Colonic mucosa (tissue), 4 donors: ENCODE measurements around the gene SEMA3B. TPM values are rescaled to one million over a fixed set of nuclear protein-coding genes. Genes with fewer than 3 reads are reported as not detected.
"Not testable (repeated sequence)": the region's sequence is repeated elsewhere in the genome, so short reads cannot be mapped to it uniquely, and the experiment has no call there.

Experiments used
- DNase-seq: peaks from one replicate; pipeline ENCODE4 v3.0.0-alpha.2; 2020
- H3K27ac ChIP-seq: fragments of 200-600 bp; one replicate; pipeline ENCODE4 v1.8.0; 2021
- H3K27me3 ChIP-seq: fragments of 200-600 bp; one replicate; pipeline ENCODE4 v1.8.0; 2021
- H3K36me3 ChIP-seq: fragments of 200-600 bp; one replicate; pipeline ENCODE4 v1.8.0; 2021
- H3K4me1 ChIP-seq: fragments of 200-600 bp; one replicate; pipeline ENCODE4 v1.8.0; 2021; ENCODE audit warnings: mild to moderate bottlenecking
- H3K4me3 ChIP-seq: fragments of 200-600 bp; one replicate; pipeline ENCODE4 v1.8.0; 2021
- H3K9ac ChIP-seq, 2 donors: one replicate each; pipeline ENCODE4 v1.7.0; 2013; ENCODE audit warnings: control low read depth in 2 of 2, low read depth in 2 of 2, low read length in 2 of 2
- H3K9me3 ChIP-seq: fragments of 200-600 bp; one replicate; pipeline ENCODE4 v1.8.0; 2021
- intact Hi-C: fragments of 100-400 bp; cut with DNase I; formaldehyde crosslinking; loops from one replicate; pipeline ENCODE4 v1.14.1; 2022
- total RNA-seq, 2 donors: library from RNA; stranded (reverse); fragmentation: NEBNext Ultra II Directional in 1 of 2; extraction: Animal tissue kit (Norgen Biotek cat#: 25700) in 1 of 2; gene quantifications; one replicate each; pipeline ENCODE4 v1.2.1, GENCODE V29; 2021
- TF ChIP-seq, protein P1 (sequence below): fragments of 200-600 bp; IDR thresholded peaks from one replicate; pipeline ENCODE4 v1.8.0; 2022; ENCODE audit warnings: antibody characterized with exemption, mild to moderate bottlenecking
- donor health status: healthy.
- donor health status: DM: no; HTN: no; CAD: no.
- donor health status: DM: no; HTN: no; CAD: no.

The SEMA3B gene
- total RNA-seq, 2 donors from 2014 or later, result 51.6 to 57.0 TPM

DNA sequence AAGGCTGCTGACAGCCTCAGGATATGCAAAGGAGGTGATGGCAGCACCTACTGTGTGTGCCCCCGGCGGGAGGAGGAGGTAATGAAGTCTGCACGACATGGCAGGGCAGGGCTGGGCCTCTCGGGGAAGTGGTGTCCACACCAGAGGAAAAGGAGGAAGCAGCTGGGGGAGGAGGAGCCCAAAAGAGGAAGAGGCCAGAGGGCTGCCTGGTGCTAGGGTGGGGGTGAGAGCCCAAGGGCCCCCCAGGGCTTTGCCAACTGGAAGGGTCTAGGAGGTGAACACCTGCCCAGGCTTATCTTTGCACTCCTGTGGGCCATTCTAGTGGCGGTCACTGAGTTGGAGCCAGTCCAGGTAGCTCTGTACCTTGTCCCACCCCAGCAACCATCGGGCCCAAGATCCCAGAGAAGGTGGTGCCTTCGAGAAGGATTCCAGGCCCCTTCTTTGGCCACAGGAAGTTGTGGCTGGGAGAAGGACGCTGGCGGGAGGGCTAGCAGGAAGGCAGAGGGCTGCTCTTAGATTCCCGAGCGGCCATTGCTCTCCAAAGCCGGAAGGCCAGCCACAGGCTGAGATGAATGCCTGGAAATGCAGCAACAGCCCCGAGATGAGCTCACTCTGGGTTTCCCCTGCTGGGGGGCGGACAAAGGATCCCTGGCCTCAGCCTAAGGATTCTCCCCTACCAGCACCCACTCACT is 25.9 kb upstream of the SEMA3B start:
- Histone ChIP-seq H3K27me3 (no peaks in the 10 kb centered on the region), H3K4me1 (peaks cover 33% of the 10 kb centered on the region), H3K4me3 (no peak overlapping the region), H3K9ac (peak overlapping the region; percentile 1 to 15), H3K27ac (peak overlapping the region; percentile 52), H3K9me3 (no peaks in the 10 kb centered on the region), H3K36me3 (no peaks in the 10 kb centered on the region)
- TF ChIP-seq, protein P1, sequence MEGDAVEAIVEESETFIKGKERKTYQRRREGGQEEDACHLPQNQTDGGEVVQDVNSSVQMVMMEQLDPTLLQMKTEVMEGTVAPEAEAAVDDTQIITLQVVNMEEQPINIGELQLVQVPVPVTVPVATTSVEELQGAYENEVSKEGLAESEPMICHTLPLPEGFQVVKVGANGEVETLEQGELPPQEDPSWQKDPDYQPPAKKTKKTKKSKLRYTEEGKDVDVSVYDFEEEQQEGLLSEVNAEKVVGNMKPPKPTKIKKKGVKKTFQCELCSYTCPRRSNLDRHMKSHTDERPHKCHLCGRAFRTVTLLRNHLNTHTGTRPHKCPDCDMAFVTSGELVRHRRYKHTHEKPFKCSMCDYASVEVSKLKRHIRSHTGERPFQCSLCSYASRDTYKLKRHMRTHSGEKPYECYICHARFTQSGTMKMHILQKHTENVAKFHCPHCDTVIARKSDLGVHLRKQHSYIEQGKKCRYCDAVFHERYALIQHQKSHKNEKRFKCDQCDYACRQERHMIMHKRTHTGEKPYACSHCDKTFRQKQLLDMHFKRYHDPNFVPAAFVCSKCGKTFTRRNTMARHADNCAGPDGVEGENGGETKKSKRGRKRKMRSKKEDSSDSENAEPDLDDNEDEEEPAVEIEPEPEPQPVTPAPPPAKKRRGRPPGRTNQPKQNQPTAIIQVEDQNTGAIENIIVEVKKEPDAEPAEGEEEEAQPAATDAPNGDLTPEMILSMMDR, result no peak
- peak; percentile 65 for DNase-seq
- intact Hi-C loops, result no loop called here

- no peak for DNase-seq
- peak overlapping the region; percentile 52 for H3K27ac ChIP-seq
- H3K27me3 ChIP-seq, result no peaks in the 10 kb centered on the region
- no peaks in the 10 kb centered on the region for H3K9me3 ChIP-seq
- TF ChIP-seq, protein P1, result no peak
- H3K4me1 ChIP-seq, result peaks cover 29% of the 10 kb centered on the region
- H3K9ac ChIP-seq, result peak overlapping the region in 1 of 2 donors; percentile 1
- H3K4me3 ChIP-seq, result no peak overlapping the region
- H3K36me3 ChIP-seq, result no peaks in the 10 kb centered on the region
- intact Hi-C loops, result no loop called here
Observed at GRCh38 chr3:50243543-50243895, 25.4 kb upstream of the SEMA3B start.

- H3K27ac ChIP-seq, H3K36me3 ChIP-seq, H3K4me3 ChIP-seq, intact Hi-C loops, DNase-seq, H3K9me3 ChIP-seq, H3K27me3 ChIP-seq: not testable (repeated sequence)
- H3K9ac ChIP-seq, result peak overlapping the region in 1 of 2 donors; percentile 54
- peaks cover 20% of the 10 kb centered on the region for H3K4me1 ChIP-seq
Observed at GRCh38 chr3:50244813-50245212, 24.1 kb upstream of the SEMA3B start.

DNA sequence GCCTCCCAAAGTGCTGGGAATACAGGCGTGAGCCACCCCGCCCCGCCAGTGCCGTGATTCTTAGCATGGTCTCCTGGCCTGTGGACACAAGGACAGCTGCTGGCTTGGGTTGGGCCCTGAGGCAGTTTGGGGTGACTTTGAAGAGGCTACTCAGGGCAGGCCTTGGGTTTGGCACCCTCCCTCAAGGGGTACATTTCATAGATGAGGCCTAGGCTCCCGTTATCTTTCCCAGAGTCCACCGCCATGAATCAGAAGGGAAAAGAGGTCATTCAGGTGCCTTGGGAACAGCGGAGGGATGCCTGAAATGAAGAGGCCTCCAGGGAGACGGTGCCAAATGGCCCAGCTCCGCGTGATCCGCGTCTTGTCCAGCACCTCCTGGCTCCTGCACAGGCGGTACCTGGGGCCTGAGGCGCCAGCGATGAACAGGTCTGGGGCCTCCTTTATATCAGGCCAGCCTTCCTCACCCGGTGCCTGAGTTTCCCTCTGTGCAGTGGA is 23.6 kb upstream of the SEMA3B start:
- H3K36me3 ChIP-seq, result no peaks in the 10 kb centered on the region
- TF ChIP-seq, protein P1, result no peak
- intact Hi-C loops, result no loop called here
- H3K9me3 ChIP-seq, result no peaks in the 10 kb centered on the region
- peak overlapping the region; percentile 48 to 74 for H3K9ac ChIP-seq
- no peaks in the 10 kb centered on the region for H3K27me3 ChIP-seq
- DNase-seq, result no peak
- peak overlapping the region; percentile 43 for H3K4me3 ChIP-seq
- H3K4me1 ChIP-seq, result peaks cover 15% of the 10 kb centered on the region
- peak overlapping the region; percentile 69 for H3K27ac ChIP-seq

- Histone ChIP-seq H3K27ac (peak overlapping the region; percentile 69), H3K4me1 (peaks cover 14% of the 10 kb centered on the region), H3K36me3 (no peaks in the 10 kb centered on the region), H3K4me3 (peak overlapping the region; percentile 43), H3K27me3 (no peaks in the 10 kb centered on the region), H3K9me3 (no peaks in the 10 kb centered on the region), H3K9ac (peak overlapping the region; percentile 48 to 74)
- peak; percentile 96 for DNase-seq
- intact Hi-C loops, result loop anchor here (1.0 kb wide), 1 partner anchor 20 kb away; no protein-coding TSS in a partner anchor
- TF ChIP-seq, protein P1, result peak; percentile 98
Observed at GRCh38 chr3:50245831-50246516, 23.0 kb upstream of the SEMA3B start.
